Stimulated activated CD8-positive, alpha-beta memory T cell treated with anti-CD3 and anti-CD28 coated beads, Interleukin-12 subunit alpha, Interleukin-12 subunit beta, amount 100 ng/mL, for 1 hour (primary cell): Measurements from ENCODE around the gene SRC.

Experiments used
- DNase-seq: peaks from one replicate; pipeline ENCODE4 v3.0.0-alpha.2; 2020; ENCODE audit warnings: low read depth

The SRC gene

DNA sequence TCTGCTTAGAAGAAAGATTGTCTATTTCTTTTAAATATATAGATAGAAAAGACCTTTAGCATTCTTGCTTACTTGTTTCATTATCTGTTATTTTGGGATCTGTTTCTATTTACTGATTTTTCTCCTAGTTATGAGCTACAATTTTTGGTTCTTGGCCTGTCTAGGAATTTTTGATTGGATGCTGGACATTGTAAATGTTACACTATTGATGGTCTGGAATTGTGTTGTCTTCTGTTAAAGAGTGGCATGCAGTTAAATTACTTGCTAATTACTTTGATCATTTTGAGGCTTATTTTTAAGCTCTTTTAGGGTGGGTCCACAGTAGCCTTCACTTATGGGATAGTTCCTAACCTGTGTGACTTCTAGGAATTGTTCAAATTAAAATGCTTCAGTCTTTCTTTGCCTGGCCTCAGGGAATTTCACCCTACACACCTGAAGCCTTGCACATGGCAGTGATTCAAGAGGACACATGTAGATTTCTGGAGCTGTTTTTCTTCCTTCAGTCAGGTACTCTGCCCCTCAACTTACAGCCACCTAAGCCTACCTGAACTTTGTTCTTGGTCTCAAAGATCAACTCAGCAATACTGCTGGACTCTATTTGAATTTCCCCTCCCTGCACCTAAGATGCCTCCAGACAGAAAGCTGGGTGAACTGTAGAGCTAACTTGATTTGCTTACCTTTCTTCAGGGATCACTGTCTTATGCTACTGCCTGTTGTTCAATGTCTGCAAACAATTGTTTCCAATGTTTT lies 108.9 kb downstream of the SRC start:
- DNase-seq, result no peak
